MCF 10A (cell line): ENCODE data around the gene NODAL. TPM values are rescaled to one million over a fixed set of nuclear protein-coding genes. Genes with fewer than 3 reads are reported as not detected.

Experiments
- BruUV-seq: library from RNA; stranded (reverse); fragments of 400-500 nt; replicated peaks from 2 replicates; lab custom pipeline; 2021; lab: Mats Ljungman, UMichigan
- CTCF ChIA-PET: fragments of 300-600 bp; sonication (Branson Sonifier 250); formaldehyde crosslinking; extraction: SDS; loops from one replicate; lab custom pipeline; 2021; ENCODE audit warnings: antibody characterized with exemption, inconsistent platforms; lab: Yijun Ruan, JAX
- POLR2A ChIA-PET: fragments of 300-600, 350-650 bp; sonication (Branson Sonifier 250); formaldehyde crosslinking; extraction: SDS; loops from one replicate; lab custom pipeline; 2020; ENCODE audit warnings: antibody characterized with exemption, inconsistent platforms; lab: Yijun Ruan, JAX
- DNase-seq: peaks from one replicate; pipeline ENCODE4 v3.0.0-alpha.2; 2018; ENCODE audit not compliant: unreplicated experiment
- H3K27ac Mint-ChIP-seq: one replicate; pipeline ENCODE4 v1.8.0; 2022; ENCODE audit warnings: mild to moderate bottlenecking, low read depth, mixed read lengths; ENCODE audit not compliant: unreplicated experiment
- H3K27me3 Mint-ChIP-seq: one replicate; pipeline ENCODE4 v1.8.0; 2022; ENCODE audit warnings: mixed read lengths; ENCODE audit not compliant: insufficient read depth, unreplicated experiment
- H3K36me3 Mint-ChIP-seq: one replicate; pipeline ENCODE4 v1.8.0; 2022; ENCODE audit warnings: mild to moderate bottlenecking, moderate library complexity, mixed read lengths; ENCODE audit not compliant: insufficient read depth, unreplicated experiment
- H3K4me1 Mint-ChIP-seq: one replicate; pipeline ENCODE4 v1.8.0; 2022; ENCODE audit warnings: mixed read lengths; ENCODE audit not compliant: insufficient read depth, unreplicated experiment
- H3K4me3 Mint-ChIP-seq: one replicate; pipeline ENCODE4 v1.8.0; 2022; ENCODE audit warnings: mild to moderate bottlenecking, moderate library complexity, mixed read lengths; ENCODE audit not compliant: unreplicated experiment
- H3K9me3 Mint-ChIP-seq: one replicate; pipeline ENCODE4 v1.8.0; 2022; ENCODE audit warnings: mixed read lengths; ENCODE audit not compliant: unreplicated experiment
- intact Hi-C: fragments of 100-400 bp; cut with micrococcal nuclease; formaldehyde crosslinking; loops from 2 replicates; pipeline ENCODE4 v1.14.1; 2022
- total RNA-seq: library from RNA; stranded (reverse); gene quantifications from 2 replicates; pipeline ENCODE4 v1.2.3, GENCODE V29; 2022
- TF ChIP-seq, protein P1 (sequence below): fragments of 200-600 bp; IDR thresholded peaks from one replicate; pipeline ENCODE4 v1.8.0; 2022; ENCODE audit warnings: antibody characterized with exemption, mild to moderate bottlenecking; ENCODE audit not compliant: unreplicated experiment

NODAL gene
- total RNA-seq, 1 experiment from 2014 or later = not detected

DNA sequence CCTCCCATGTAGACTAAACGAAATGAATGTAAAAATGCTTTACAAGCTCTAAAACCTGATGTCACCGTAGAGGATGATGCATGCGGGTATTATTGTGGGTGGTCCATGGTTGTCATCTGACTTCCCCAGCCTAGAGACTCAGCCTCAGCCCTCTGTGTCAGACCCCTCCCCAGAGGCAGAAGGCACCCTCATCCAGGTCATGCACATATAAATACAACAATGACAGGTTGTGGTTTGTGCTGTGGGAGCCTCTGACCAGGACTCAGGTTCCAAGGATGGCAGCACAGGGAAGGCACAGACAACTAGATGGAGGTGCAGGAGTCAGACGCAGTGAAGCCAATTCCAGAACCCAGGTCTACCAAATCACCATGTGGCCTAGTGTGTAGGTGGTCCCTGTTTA lies 3.3 kb upstream of the NODAL start:
- ChIA-PET POLR2A (no interaction called here), CTCF (interaction anchor here (1.5 to 1.7 kb wide), 2 partner anchors 10 to 56 kb away, joined by 3 read pairs; no protein-coding TSS in a partner anchor)
- no TSS peak for BruUV-seq
- Mint-ChIP-seq H3K27me3 (peaks cover 13% of the 10 kb centered on the region), H3K36me3 (no peaks in the 10 kb centered on the region), H3K9me3 (no peaks in the 10 kb centered on the region), H3K27ac (no peak overlapping the region), H3K4me3 (no peak overlapping the region), H3K4me1 (no peaks in the 10 kb centered on the region)
- TF ChIP-seq, protein P1, sequence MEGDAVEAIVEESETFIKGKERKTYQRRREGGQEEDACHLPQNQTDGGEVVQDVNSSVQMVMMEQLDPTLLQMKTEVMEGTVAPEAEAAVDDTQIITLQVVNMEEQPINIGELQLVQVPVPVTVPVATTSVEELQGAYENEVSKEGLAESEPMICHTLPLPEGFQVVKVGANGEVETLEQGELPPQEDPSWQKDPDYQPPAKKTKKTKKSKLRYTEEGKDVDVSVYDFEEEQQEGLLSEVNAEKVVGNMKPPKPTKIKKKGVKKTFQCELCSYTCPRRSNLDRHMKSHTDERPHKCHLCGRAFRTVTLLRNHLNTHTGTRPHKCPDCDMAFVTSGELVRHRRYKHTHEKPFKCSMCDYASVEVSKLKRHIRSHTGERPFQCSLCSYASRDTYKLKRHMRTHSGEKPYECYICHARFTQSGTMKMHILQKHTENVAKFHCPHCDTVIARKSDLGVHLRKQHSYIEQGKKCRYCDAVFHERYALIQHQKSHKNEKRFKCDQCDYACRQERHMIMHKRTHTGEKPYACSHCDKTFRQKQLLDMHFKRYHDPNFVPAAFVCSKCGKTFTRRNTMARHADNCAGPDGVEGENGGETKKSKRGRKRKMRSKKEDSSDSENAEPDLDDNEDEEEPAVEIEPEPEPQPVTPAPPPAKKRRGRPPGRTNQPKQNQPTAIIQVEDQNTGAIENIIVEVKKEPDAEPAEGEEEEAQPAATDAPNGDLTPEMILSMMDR = no peak
- no peak for DNase-seq
- intact Hi-C loops = no loop called here

DNA sequence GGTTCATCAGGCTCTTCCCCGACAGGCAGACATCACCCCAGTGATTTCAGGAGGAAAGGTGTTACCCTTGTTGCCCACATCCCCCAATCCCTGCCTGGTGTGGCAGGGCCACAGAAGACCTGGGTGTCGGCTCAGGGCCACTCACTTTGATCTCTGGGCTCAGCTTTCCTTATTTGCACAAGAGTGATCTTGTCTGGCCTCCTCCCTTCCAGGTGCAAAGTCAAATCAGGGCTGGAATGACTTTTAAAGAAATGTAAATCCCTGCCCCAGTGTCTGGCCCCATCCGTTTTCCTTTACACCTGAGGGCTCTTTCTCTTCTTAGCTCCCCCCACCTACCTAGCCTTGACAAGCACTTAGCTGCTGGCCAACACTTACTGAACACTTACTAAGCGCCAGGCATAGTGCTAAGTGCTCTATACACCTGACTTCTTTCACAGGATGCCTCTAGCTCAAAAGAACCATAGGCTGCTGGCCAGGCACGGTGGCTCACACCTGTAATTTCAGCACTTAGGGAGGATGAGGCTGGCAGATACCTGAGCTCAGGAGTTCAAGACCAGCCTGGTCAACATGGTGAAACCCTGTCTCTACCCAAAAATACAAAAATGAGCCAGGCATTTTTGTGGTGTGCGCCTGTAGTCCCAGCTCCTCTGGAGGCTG lies 979 bp upstream of the NODAL start:
- Mint-ChIP-seq H3K4me3 (no peak overlapping the region), H3K27ac (no peak overlapping the region), H3K36me3 (no peaks in the 10 kb centered on the region), H3K4me1 (no peaks in the 10 kb centered on the region), H3K27me3 (peaks cover 13% of the 10 kb centered on the region), H3K9me3 (no peaks in the 10 kb centered on the region)
- BruUV-seq = no TSS peak
- intact Hi-C loops = no loop called here
- ChIA-PET POLR2A (interaction anchor here (0.7 to 0.9 kb wide), 2 partner anchors 13 to 482 kb away, joined by 3 to 4 read pairs; no protein-coding TSS in a partner anchor), CTCF (interaction anchor here (0.6 kb wide), 1 partner anchor 12 kb away, joined by 3 read pairs; no protein-coding TSS in a partner anchor)
- no peak for DNase-seq
- TF ChIP-seq, protein P1 = no peak

DNA sequence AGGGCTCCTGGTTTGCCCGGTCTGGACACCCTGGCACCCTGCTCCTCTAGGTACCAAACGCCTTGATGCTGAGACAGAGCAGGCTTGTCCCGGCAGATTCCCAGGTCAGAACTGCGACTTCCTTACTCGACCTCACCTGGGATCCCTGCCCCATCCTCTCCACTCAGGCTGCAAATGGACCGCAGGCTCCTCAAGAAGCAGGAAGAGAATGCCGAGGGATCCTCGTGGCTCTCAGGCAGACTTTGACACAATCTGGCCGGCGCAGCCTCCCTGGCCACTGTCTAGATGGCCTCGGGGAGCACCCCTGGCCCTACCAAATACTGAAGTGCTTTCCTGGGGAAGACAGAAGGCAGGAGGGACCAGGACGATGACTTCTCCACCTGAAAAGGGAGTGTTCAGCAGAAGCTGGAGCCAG lies 421 bp upstream of the NODAL start:
- no peak overlapping the region for H3K27ac Mint-ChIP-seq
- no peaks in the 10 kb centered on the region for H3K36me3 Mint-ChIP-seq
- H3K4me1 Mint-ChIP-seq = no peaks in the 10 kb centered on the region
- intact Hi-C loops = no loop called here
- DNase-seq = no peak
- BruUV-seq = no TSS peak
- POLR2A ChIA-PET = no interaction called here
- peaks cover 13% of the 10 kb centered on the region for H3K27me3 Mint-ChIP-seq
- TF ChIP-seq, protein P1 = no peak
- CTCF ChIA-PET = interaction anchor here (0.6 kb wide), 1 partner anchor 11 kb away, joined by 3 read pairs; no protein-coding TSS in a partner anchor
- H3K9me3 Mint-ChIP-seq = no peaks in the 10 kb centered on the region
- no peak overlapping the region for H3K4me3 Mint-ChIP-seq

DNA sequence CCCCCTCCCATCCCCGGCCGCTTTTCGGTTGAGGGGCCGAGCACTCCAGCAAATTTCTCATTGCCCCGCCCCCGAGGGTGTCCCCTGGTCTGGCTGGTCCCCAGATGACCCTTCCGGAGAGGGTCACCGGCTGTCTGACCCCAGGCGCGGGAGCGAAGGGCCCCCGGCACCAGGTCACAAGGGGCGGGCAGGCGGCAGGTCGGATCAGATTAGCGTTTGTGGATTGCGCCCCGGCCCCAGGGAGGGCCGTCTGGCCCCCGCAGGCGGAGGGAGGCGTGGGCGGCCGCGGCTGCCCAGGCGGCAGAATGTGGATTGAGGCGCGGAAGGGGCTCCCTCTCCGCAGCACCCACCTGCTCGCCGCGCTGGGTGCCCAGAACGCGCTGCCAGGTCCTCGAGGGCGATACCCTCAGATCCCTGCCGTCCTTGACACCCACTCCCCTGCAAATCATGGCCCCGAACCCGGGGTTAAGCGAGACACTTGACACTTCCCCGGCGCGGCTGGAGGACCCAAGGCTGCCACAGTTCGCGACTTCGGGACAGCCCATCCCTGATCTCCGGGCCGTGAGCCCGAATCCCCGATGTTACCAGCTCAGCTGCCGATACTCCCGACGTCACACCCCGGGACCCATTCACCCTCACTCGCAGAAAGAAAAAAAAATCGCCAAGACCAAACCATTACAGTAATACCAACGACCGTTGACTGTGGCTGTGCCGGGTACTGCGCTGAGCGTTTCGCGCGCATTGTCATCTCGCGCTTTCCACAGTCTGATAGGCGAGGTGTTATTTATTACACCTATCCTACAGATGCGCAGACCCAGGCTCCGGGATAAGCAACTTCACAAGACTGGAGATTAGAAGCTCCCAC lies 953 bp downstream of the NODAL start:
- Mint-ChIP-seq H3K4me1 (no peaks in the 10 kb centered on the region), H3K36me3 (no peaks in the 10 kb centered on the region), H3K27me3 (peaks cover 13% of the 10 kb centered on the region), H3K4me3 (no peak overlapping the region), H3K27ac (no peak overlapping the region), H3K9me3 (no peaks in the 10 kb centered on the region)
- DNase-seq = no peak
- TF ChIP-seq, protein P1 = no peak
- CTCF ChIA-PET = no interaction called here
- POLR2A ChIA-PET = no interaction called here
- BruUV-seq = no TSS peak
- intact Hi-C loops = no loop called here
